HG03342 (cell line): Measurements from ENCODE around the gene AHCYL2.

Source experiments
- ATAC-seq: cut with Tn5 transposase; IDR thresholded peaks from one replicate; pipeline ENCODE4 v1.9.1; 2021; ENCODE audit warnings: mild to moderate bottlenecking, moderate library complexity; ENCODE audit not compliant: unreplicated experiment

AHCYL2 gene

DNA sequence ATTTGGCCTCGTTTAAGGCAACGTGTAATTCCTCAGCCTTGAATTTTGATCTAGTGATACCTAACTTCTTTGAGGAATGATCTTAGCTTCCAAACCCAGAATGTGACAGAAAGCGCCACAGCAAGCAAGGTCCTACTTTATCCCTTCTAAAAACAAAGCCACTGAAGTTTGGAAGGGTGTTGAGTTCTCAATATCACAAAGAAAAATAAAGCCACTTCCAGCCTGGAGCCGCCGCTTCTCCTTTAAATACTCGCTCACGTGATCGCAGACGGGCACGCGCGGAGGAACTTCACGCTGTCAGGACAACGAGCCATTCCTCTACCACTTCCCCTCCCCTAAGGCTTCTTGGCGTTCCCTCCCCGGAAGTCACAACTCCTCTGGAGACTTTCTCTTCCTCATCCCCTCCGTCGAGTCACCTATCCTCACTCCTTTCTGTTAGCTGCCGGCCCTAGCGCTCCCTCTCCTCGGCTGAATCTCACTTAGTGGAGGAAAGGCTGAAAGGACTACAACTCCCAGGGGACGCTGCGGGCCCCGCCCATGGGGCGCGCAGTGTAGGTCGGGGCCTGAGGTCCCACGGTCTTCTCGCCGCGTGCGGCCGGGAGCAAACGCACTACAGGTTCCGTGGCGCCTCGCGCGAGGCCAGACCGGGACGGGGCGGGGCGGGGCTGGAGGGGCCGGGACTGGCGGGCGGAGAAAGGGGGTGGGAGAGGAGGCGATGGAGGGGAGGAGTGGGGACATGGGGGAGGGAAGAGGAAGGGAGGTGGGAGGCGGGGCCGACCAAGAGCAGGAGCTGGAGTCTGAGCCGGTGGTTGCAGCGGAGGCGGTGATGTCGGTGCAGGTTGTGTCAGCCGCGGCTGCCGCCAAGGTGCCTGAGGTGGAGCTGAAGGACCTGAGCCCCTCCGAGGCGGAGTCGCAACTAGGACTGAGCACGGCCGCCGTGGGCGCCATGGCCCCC lies at the start of gene AHCYL2:
TSS of gene AHCYL2 (plus strand) at position 780 of the 955 bp plus-strand sequence.
- ATAC-seq, result peak; percentile 88

DNA sequence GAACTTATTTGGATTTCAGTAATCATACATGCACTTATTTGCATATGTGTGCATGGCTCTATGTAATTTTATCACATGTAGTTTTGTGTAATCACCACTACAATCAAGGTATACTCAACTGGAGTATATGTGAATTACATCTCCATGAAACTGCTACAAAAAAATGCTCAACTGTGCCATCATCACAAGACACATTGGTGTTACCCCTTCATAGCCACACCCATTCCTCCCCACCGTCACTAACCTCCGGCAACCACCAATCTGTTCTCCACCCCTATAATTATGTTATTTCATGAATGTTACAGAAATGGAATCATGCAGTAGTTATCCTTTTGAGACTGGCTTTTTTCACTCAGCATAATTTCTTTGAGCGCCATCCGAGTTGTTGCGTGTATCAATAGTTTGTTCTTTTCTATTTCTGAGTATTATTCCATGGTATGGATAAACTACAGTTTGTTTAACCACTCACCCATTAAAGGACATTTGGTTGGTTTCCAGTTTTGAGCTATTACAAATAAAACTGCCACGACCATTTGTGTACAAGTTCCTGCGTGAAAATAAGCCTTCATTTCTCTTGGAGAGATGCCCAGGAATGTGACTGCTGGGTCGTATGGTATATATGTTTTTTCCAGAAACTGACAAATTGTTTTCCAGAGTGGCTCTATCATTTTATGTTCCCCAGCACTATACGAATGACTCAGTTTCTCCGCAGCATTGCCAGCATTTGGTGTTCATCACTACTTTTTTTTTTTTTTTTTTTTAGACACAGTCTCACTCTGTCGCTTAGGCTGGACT lies 47.7 kb upstream of the AHCYL2 start:
- no peak for ATAC-seq

- ATAC-seq, result no peak
Observed at GRCh38 chr7:129184981-129185670, 39.7 kb upstream of the AHCYL2 start.

GRCh38 chr7:129186749-129187260 lies 38.0 kb upstream of the AHCYL2 start:
- ATAC-seq, result no peak

- ATAC-seq, result no peak
Observed at GRCh38 chr7:129187681-129188371, 37.0 kb upstream of the AHCYL2 start.

DNA sequence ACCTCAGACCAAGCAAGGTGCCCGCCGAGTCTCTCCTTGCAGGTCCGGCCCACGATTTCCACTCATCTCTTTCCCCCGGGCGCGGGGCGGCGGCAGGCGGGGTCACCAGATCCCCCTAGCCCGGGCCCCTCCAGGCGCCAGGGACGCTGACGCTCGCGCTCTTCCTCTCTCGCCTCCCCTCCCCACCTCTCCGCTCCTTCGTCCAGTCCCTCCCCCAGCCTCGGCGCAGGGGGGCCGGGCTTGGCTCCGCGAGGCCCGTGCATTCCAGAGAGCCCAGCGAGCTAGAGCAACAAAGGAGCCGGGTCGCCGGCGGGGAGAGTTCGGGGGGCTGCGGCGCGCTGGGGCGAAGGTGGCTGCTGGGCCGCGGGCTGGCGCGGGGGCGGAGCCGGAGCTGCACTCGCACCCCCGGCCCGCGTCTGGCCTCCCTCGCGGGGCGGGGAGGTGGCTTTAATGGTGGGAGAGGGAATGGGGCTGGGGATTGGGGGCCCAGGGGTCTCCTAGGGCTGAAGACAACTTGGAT lies 36.4 kb upstream of the AHCYL2 start, which contains the start of gene SMO:
TSS of gene SMO (plus strand) at position 262 of the 520 bp plus-strand sequence. CDS start 519 bp downstream, outside the sequence.
- no peak for ATAC-seq

DNA sequence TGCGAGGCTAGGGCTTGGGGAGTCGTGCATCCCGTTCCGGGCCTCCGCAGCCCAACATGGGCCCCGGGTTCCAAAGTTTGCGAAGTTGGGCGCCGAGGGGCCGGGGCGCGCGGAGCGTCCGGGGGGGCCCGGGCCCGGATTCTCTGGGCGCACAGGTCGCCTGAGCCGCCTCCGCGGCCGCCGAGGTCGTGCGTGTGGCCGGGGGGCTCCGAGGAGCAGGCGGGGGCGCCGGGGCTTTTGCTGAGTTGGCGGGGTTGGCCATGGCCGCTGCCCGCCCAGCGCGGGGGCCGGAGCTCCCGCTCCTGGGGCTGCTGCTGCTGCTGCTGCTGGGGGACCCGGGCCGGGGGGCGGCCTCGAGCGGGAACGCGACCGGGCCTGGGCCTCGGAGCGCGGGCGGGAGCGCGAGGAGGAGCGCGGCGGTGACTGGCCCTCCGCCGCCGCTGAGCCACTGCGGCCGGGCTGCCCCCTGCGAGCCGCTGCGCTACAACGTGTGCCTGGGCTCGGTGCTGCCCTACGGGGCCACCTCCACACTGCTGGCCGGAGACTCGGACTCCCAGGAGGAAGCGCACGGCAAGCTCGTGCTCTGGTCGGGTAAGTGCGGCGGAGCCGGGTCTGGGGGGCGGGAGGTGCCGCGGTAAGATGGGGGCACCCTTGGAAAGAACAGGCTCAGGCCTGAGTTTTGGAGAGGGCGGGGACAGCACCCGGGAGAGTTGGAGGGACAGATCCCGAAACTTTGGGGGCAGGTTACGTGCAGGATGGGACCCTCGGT lies 35.8 kb upstream of the AHCYL2 start:
- ATAC-seq, result no peak

DNA sequence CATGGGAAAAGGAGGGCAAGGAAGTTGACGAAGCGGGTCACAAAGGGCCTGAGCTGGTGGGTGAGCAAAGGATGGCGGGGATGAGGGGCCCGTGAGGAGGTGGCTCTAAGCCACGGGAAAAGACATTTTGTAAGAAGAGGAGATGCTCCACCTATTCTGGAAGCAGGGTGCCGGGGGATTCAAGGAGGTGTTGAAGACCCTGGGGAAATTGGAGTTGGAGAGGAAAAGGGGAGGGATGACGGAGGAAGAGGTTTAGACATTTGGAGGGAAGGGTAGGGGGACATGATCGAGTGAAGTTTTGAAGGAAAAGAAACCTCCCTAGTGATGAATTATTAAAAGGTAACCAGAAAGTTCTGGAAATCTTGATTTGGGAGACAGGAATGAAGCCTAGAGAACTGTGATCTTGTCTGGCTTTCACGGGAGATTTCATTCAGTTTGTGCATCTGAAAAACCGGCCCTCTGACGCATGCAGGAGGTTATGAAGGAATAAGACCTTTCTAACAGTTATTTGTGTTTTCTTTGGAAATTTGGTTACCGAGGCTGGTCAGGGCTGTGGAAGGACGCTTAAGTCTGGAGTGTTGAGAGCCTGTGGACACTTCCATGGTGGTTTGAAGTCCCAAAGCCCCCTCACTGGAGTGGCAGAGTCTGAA lies 35.0 kb upstream of the AHCYL2 start:
- ATAC-seq, result no peak

DNA sequence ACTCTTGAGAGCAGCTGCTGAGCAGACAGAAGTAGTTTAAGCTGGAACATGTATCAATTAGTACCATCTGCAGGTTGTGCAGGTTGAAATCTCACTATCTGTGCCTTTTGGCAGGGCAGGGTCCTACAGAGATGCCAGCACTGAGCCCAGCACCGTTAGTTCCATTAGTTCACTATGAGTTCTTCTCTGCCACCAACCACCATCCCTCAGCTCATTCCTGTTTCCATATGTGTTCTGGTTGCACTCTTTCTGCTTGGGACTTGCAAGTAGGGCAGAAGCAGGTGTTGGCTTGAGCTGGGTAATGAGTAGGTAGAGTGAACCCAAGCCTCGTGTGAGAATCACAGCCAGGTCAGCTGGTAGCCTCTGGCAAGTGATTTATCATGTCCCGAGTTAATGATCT lies 33.6 kb upstream of the AHCYL2 start:
- ATAC-seq, result no peak

GRCh38 chr7:129193892-129194291 lies 30.9 kb upstream of the AHCYL2 start:
- no peak for ATAC-seq

GRCh38 chr7:129197771-129198170 lies 27.1 kb upstream of the AHCYL2 start:
- no peak for ATAC-seq

DNA sequence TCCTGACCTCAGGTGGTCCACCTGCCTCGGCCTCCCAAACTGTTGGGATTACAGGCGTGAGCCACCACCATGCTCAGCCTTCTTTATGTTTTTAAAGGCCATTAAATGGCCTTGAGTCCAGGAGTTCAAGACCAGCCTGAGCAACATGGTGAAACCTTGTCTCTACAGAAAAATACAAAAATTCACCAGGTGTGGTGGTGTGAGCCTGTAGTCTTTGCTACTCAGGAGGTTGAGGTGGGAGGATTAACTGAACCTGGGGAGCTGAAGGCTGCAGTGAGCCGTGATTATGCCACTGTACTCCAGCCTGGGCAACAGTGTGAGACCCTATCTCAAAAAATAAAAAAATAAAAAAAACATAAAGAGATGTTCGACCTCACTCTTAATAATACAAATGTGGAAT lies 25.4 kb upstream of the AHCYL2 start:
- ATAC-seq, result no peak

- no peak for ATAC-seq
Observed at GRCh38 chr7:129202058-129202777, 22.6 kb upstream of the AHCYL2 start.

DNA sequence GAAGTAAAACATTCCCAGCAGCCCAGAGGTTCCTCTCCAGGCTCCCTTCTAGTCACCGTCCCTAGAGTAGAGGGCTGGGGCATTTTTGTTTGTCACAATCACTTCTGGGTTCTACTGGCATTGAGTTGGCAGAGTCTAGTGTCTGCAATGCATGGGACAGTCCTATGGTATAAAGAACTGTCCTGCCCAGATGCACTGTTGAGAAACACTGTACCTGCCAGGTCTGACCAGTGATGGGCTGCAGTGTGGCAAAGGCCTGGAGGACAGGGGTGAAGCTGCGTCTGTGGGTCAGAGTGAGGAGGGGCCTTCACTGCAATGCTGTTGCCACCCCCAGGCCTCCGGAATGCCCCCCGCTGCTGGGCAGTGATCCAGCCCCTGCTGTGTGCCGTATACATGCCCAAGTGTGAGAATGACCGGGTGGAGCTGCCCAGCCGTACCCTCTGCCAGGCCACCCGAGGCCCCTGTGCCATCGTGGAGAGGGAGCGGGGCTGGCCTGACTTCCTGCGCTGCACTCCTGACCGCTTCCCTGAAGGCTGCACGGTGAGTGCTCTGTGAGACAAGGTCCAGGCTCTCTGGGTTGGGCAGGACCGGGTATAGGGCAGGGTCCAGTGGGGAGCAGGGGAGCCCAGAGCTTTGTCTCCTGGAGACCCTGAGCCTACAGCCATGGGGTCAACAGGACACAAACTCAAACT lies 21.6 kb upstream of the AHCYL2 start:
- no peak for ATAC-seq

GRCh38 chr7:129205126-129205818 lies 19.6 kb upstream of the AHCYL2 start:
- no peak for ATAC-seq

GRCh38 chr7:129205987-129206785 lies 18.6 kb upstream of the AHCYL2 start:
- no peak for ATAC-seq
